Measurements from ENCODE around the gene RBM47. TPM values are rescaled to one million over a fixed set of nuclear protein-coding genes. Genes with fewer than 3 reads are reported as not detected.

The RBM47 gene
- total and polyA plus RNA-seq, 2 experiments from 2014 or later, result 35.6 to 139 TPM

DNA sequence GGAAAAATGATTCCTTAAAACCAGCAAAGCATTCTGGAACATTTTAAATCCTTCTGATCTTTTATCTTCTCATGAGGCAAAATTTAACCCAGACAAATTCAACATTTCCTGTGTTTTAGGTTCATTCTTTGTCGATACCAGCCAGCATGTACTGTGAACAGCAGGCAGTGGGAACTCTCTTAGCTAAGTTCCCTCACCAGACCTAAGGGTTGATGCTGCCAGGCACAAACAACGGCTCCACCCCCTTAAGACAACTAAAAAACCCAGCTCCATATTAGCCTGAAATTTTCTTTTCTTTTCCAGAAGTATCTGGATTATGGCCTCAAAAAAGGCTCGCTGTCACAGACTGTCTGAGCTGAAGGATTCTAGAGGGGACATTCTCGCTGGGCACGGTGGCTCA lies 2.4 kb upstream of the RBM47 start:
- no peak overlapping the region for H3K4me3 Mint-ChIP-seq
- Histone ChIP-seq H4K20me1 (replicated peaks; ENCODE audit: insufficient read depth) (no peaks in the 10 kb centered on the region), H3K27ac (ENCODE audit: low read depth) (peak overlapping the region; percentile 96; the same call in 1 of the 2 replicates), H3K9me2 (ENCODE audit: insufficient read depth) (no peaks in the 10 kb centered on the region), H3K4me1 (ENCODE audit: insufficient read depth) (peaks cover 32% of the 10 kb centered on the region), H3K27me3 (ENCODE audit: insufficient read depth) (no peaks in the 10 kb centered on the region), H3K4me3 (no peak overlapping the region), H2AFZ (no peak overlapping the region), H3K4me2 (peak overlapping the region; percentile 73; the same call in 1 of the 2 replicates), H3K79me2 (replicated peaks; ENCODE audit: insufficient read depth) (peaks cover 15% of the 10 kb centered on the region), H3K36me3 (ENCODE audit: insufficient read depth) (no peaks in the 10 kb centered on the region), H3F3A (replicated peaks; ENCODE audit: low read depth) (peaks cover 22% of the 10 kb centered on the region)
- peaks cover 11% of the 10 kb centered on the region for H3K36me3 Mint-ChIP-seq (ENCODE audit: low read depth)
- H3K27ac Mint-ChIP-seq, result peak overlapping the region; percentile 72
- H3K9me3 Mint-ChIP-seq, result no peaks in the 10 kb centered on the region
- TF ChIP-seq EZH2 (IDR thresholded peaks at IDR 0.05; ENCODE audit: low read depth, unreplicated experiment) (no peak), CREB1 (CRISPR knock-in tag; IDR thresholded peaks at IDR 0.05; ENCODE audit: low read depth) (no peak), ZNF331 (CRISPR knock-in tag; IDR thresholded peaks at IDR 0.05; ENCODE audit: low read depth) (no peak), STAT1 (IDR thresholded peaks at IDR 0.05; ENCODE audit: unreplicated experiment) (no peak), JUNB (IDR thresholded peaks at IDR 0.05; ENCODE audit: unreplicated experiment) (no peak), EZH2phosphoT487 (IDR thresholded peaks at IDR 0.05; ENCODE audit: unreplicated experiment) (no peak), ZNF114 (CRISPR knock-in tag; IDR thresholded peaks at IDR 0.05) (no peak), POLR2AphosphoS5 (IDR thresholded peaks at IDR 0.05; ENCODE audit: low read depth) (no peak), NANOG (IDR thresholded peaks at IDR 0.05; ENCODE audit: borderline replicate concordance) (no peak)
- TF ChIP-seq, protein P1, sequence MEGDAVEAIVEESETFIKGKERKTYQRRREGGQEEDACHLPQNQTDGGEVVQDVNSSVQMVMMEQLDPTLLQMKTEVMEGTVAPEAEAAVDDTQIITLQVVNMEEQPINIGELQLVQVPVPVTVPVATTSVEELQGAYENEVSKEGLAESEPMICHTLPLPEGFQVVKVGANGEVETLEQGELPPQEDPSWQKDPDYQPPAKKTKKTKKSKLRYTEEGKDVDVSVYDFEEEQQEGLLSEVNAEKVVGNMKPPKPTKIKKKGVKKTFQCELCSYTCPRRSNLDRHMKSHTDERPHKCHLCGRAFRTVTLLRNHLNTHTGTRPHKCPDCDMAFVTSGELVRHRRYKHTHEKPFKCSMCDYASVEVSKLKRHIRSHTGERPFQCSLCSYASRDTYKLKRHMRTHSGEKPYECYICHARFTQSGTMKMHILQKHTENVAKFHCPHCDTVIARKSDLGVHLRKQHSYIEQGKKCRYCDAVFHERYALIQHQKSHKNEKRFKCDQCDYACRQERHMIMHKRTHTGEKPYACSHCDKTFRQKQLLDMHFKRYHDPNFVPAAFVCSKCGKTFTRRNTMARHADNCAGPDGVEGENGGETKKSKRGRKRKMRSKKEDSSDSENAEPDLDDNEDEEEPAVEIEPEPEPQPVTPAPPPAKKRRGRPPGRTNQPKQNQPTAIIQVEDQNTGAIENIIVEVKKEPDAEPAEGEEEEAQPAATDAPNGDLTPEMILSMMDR (conservative IDR thresholded peaks at IDR 0.05; ENCODE audit: low read depth in 2 of 2), result no peak
- TF ChIP-seq, protein P2, sequence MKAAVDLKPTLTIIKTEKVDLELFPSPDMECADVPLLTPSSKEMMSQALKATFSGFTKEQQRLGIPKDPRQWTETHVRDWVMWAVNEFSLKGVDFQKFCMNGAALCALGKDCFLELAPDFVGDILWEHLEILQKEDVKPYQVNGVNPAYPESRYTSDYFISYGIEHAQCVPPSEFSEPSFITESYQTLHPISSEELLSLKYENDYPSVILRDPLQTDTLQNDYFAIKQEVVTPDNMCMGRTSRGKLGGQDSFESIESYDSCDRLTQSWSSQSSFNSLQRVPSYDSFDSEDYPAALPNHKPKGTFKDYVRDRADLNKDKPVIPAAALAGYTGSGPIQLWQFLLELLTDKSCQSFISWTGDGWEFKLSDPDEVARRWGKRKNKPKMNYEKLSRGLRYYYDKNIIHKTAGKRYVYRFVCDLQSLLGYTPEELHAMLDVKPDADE (IDR thresholded peaks at IDR 0.05), result no peak
- TF ChIP-seq, protein P3, sequence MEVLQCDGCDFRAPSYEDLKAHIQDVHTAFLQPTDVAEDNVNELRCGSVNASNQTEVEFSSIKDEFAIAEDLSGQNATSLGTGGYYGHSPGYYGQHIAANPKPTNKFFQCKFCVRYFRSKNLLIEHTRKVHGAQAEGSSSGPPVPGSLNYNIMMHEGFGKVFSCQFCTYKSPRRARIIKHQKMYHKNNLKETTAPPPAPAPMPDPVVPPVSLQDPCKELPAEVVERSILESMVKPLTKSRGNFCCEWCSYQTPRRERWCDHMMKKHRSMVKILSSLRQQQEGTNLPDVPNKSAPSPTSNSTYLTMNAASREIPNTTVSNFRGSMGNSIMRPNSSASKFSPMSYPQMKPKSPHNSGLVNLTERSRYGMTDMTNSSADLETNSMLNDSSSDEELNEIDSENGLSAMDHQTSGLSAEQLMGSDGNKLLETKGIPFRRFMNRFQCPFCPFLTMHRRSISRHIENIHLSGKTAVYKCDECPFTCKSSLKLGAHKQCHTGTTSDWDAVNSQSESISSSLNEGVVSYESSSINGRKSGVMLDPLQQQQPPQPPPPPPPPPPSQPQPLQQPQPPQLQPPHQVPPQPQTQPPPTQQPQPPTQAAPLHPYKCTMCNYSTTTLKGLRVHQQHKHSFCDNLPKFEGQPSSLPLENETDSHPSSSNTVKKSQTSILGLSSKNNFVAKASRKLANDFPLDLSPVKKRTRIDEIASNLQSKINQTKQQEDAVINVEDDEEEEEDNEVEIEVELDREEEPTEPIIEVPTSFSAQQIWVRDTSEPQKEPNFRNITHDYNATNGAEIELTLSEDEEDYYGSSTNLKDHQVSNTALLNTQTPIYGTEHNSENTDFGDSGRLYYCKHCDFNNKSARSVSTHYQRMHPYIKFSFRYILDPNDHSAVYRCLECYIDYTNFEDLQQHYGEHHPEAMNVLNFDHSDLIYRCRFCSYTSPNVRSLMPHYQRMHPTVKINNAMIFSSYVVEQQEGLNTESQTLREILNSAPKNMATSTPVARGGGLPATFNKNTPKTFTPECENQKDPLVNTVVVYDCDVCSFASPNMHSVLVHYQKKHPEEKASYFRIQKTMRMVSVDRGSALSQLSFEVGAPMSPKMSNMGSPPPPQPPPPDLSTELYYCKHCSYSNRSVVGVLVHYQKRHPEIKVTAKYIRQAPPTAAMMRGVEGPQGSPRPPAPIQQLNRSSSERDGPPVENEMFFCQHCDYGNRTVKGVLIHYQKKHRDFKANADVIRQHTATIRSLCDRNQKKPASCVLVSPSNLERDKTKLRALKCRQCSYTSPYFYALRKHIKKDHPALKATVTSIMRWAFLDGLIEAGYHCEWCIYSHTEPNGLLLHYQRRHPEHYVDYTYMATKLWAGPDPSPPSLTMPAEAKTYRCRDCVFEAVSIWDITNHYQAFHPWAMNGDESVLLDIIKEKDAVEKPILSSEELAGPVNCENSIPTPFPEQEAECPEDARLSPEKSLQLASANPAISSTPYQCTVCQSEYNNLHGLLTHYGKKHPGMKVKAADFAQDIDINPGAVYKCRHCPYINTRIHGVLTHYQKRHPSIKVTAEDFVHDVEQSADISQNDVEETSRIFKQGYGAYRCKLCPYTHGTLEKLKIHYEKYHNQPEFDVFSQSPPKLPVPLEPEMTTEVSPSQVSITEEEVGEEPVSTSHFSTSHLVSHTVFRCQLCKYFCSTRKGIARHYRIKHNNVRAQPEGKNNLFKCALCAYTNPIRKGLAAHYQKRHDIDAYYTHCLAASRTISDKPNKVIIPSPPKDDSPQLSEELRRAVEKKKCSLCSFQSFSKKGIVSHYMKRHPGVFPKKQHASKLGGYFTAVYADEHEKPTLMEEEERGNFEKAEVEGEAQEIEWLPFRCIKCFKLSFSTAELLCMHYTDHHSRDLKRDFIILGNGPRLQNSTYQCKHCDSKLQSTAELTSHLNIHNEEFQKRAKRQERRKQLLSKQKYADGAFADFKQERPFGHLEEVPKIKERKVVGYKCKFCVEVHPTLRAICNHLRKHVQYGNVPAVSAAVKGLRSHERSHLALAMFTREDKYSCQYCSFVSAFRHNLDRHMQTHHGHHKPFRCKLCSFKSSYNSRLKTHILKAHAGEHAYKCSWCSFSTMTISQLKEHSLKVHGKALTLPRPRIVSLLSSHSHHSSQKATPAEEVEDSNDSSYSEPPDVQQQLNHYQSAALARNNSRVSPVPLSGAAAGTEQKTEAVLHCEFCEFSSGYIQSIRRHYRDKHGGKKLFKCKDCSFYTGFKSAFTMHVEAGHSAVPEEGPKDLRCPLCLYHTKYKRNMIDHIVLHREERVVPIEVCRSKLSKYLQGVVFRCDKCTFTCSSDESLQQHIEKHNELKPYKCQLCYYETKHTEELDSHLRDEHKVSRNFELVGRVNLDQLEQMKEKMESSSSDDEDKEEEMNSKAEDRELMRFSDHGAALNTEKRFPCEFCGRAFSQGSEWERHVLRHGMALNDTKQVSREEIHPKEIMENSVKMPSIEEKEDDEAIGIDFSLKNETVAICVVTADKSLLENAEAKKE (CRISPR knock-in tag; IDR thresholded peaks at IDR 0.05), result no peak
- TF ChIP-seq, protein P4, sequence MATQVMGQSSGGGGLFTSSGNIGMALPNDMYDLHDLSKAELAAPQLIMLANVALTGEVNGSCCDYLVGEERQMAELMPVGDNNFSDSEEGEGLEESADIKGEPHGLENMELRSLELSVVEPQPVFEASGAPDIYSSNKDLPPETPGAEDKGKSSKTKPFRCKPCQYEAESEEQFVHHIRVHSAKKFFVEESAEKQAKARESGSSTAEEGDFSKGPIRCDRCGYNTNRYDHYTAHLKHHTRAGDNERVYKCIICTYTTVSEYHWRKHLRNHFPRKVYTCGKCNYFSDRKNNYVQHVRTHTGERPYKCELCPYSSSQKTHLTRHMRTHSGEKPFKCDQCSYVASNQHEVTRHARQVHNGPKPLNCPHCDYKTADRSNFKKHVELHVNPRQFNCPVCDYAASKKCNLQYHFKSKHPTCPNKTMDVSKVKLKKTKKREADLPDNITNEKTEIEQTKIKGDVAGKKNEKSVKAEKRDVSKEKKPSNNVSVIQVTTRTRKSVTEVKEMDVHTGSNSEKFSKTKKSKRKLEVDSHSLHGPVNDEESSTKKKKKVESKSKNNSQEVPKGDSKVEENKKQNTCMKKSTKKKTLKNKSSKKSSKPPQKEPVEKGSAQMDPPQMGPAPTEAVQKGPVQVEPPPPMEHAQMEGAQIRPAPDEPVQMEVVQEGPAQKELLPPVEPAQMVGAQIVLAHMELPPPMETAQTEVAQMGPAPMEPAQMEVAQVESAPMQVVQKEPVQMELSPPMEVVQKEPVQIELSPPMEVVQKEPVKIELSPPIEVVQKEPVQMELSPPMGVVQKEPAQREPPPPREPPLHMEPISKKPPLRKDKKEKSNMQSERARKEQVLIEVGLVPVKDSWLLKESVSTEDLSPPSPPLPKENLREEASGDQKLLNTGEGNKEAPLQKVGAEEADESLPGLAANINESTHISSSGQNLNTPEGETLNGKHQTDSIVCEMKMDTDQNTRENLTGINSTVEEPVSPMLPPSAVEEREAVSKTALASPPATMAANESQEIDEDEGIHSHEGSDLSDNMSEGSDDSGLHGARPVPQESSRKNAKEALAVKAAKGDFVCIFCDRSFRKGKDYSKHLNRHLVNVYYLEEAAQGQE (IDR thresholded peaks at IDR 0.05; ENCODE audit: unreplicated experiment), result no peak
- DNase-seq (ENCODE audit: low spot score) (no peak), ATAC-seq (no peak)
- H3K27me3 Mint-ChIP-seq (ENCODE audit: insufficient read depth, low read depth, poor library complexity), result peaks cover 7% of the 10 kb centered on the region
- peaks cover 33% of the 10 kb centered on the region; the same call in 2 of the 3 replicates for H3K4me1 Mint-ChIP-seq

Measured in GM23338 (cell line).